OCI-LY7 (cell line): Measurements from ENCODE around the gene TTLL5.

Experiments
- CTCF ChIP-seq: fragments of 200-600 bp; sonication (generic); conservative IDR thresholded peaks from 2 replicates; pipeline ENCODE4 v1.5.1; 2014; ENCODE audit warnings: mild to moderate bottlenecking, antibody characterized with exemption, low read length, moderate library complexity, mixed read lengths
- EZH2phosphoT487 ChIP-seq: fragments of 200-600 bp; sonication (generic); IDR thresholded peaks from 2 replicates; pipeline ENCODE4 v1.6.1; 2018; ENCODE audit warnings: low read depth, borderline replicate concordance, mild to moderate bottlenecking, mixed run types, antibody characterized with exemption, low read length, moderate library complexity, mixed read lengths

GRCh38 chr14:75845136-75845804, 184.2 kb downstream of the TTLL5 start:
- TF ChIP-seq CTCF (no peak), EZH2phosphoT487 (no peak)
